GM12873 (cell line): ENCODE results near the gene ABCA2.

Experiments used
- TF ChIP-seq, protein P1 (sequence below): IDR thresholded peaks from 2 replicates; pipeline ENCODE4 v1.5.1; 2012; ENCODE audit warnings: low read depth, mild to moderate bottlenecking, moderate library complexity, low read length, control low read depth; ENCODE audit not compliant: insufficient read depth; ENCODE audit errors: missing control alignments

Gene ABCA2

DNA sequence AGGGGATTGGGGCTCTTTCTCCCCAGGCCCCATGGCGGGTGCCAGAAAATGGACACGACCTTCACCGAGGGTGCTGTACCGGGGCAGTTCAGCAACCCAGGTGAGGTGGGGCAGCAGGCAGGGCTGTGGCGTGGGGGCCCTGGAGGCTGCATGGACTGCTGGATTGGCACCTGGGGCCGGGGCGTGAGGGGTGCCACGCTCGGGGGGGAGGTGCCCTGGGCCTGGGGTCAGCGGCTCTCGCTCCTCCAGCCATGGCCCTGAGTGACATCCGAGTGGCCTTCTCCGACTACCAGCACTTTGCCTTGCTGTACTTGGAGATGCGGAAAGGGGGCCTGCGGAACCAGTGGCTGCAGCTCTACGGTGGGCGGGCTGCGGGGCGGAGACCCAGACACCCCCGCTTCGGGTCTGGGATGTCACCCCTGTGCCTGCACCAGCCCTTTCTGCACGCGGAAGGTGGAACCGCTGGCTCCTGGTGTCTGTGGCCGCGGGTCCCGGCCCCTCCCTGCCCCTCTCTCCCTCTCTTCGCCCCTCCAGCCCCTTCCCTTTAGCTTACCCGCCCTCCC is 43.5 kb downstream of the ABCA2 start:
- TF ChIP-seq, protein P1, sequence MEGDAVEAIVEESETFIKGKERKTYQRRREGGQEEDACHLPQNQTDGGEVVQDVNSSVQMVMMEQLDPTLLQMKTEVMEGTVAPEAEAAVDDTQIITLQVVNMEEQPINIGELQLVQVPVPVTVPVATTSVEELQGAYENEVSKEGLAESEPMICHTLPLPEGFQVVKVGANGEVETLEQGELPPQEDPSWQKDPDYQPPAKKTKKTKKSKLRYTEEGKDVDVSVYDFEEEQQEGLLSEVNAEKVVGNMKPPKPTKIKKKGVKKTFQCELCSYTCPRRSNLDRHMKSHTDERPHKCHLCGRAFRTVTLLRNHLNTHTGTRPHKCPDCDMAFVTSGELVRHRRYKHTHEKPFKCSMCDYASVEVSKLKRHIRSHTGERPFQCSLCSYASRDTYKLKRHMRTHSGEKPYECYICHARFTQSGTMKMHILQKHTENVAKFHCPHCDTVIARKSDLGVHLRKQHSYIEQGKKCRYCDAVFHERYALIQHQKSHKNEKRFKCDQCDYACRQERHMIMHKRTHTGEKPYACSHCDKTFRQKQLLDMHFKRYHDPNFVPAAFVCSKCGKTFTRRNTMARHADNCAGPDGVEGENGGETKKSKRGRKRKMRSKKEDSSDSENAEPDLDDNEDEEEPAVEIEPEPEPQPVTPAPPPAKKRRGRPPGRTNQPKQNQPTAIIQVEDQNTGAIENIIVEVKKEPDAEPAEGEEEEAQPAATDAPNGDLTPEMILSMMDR: no peak

DNA sequence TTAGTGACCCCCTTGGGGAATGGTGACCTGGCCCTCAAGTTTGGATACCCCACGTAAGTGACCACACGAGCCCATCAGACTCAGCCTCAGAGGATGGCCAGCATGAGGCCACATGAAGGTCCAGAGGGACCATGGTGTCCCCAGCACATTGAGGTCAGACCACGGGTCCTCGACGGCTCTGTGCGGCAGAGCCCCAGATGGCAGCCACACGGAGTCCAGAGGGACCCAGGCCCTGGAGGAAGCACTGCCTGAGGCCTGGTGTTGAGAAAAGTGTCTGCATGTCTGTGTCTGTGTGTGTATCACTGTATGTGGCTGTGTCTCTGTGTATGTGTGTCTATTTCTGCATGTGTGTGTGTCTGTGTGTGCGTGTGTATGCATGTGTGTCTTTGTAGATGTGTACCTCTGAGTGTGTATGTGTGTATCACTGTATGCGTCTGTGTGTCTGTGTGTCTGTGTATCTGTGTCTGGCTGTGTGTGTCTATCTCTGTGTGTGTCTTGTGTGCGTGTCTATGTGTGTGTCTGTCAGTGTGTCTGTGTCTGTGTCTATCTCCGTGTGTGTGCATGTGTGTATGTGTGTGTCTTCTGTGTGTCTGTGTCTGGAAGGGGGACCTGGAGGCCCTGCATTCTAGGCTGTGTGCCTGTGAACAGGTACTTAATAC is 44.3 kb downstream of the ABCA2 start:
- TF ChIP-seq, protein P1: no peak

DNA sequence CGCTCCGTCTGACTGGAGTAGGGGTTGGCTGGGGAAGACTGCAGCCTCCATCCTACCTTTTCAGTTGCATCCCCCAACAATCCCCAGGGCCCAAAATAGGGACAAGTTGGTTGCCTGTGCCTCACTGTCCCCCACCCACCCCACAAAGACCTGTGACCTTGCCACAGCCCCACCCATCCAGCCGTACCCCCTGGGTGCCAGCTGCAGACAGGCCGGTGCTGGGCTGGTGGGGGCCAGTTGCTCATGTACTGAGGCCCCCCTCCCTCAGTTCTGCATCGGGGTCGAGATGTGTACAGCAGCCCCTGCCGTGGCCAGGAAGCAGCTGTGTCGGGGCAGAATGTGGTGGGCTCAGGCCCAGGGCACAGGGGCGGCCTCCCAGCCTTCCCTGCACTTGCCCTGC is 44.9 kb downstream of the ABCA2 start:
- TF ChIP-seq, protein P1: no peak

DNA sequence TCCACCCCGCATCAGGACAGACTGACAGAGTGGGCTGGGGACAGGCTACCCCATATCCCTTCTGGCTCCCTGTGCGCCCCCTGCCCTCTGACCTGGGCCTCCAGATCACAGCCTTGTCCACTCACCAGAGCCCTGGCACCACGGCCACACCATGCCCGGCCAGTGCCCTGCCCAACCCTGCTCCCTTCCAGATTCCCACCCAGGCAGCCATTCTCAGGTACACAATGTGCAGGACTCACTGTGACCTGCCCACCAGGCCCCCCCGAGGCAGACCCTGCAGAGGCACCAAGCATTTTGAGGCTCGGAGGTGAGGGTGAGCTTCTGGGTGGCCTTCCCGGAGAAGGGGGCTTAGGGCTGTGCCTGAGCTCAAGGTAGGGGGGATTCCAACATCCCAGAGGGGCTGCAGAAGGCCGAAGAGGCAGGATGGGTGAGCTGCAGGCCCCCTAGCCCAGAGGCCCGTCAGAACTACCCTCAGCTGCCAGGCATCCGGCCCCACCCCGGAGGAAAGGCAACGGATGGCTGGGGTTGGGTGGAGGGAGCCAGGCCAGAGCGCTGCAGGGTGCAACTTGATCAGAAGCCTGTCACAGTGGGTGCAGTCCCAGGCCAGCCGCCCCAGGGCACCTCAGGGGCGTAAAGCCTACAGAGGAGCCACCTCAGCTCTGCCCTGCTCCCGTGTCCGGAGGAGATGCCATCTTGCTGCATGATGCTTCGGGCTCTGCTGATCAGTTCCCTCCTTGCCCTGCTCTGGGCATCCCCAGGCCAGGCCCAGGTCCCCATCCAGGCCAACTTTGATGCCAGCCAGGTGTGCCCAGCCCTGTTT is 45.6 kb downstream of the ABCA2 start, which contains the start of gene LCNL1:
LCNL1 (plus strand) TSS at position 762 of the 820 bp plus-strand sequence. CDS start 594 bp downstream, outside the sequence.
- TF ChIP-seq, protein P1: no peak

DNA sequence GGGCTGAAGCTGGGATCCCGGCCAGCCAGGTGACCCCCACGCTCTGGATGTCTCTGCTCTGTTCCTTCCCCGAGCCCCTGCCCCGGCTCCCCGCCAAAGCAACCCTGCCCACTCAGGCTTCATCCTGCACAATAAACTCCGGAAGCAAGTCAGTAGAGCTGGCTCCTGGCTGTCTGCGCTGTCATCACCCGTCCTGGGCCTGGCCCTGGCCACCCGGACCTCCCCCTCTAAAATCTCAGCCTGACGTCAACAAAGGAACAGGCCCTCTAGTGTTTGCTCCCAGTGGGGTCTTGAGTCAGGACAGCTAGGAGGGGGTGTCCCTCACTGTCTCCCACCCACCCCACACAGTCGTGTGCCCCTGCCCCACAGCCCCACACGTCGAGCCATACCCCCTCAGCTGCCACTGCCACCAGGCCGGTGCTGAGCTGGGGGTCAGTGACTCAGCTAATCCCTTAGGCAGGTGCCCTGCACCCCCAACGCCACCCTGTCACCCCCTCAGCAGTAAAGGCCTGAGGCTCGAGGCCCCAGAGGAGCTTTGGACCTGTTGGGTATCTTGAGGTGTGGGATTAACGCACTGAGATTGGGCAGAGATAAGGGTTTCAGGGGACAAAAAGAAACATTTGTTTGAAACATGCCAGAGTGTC is 46.3 kb downstream of the ABCA2 start:
- TF ChIP-seq, protein P1: no peak

DNA sequence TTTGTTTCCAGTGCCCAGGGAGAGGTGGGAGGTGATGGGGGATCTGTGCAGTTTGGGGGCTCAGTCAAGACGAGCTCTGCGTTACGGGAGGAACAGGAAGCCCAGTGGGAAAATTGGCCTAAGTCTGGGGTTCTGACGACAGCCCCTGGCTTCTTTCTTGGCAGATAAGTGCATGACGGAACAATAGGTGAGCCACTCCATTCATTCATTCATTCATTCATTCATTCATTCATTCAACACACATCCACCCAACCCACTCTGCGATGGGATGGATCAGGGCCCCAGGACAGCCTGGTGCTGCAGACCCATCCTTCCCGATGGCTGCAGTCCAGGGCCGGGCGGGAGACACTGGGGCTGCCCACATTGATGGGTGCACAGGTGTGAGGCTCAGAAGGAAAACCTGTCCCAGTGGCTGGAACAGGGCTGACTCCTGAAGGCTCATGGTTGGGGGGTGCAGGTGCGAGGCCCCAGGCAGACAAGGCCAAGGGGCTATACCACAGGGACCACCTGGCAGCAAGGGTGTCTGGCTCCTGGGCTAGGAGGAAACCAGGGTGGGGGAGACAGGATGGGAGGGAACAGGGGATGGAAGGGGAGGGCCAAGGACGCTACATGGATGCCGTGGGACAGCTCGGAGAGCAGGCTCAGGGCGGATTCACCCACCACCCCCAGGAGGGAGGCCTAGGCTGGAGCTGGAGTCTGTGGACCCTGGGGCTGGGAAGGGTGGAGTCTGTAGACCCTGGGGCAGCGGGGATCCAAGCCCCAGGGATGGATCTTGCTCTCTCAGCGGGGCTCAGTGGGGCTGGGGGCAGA is 47.2 kb downstream of the ABCA2 start:
- TF ChIP-seq, protein P1: no peak
